ENCODE data around the gene EREG. TPM values are rescaled to one million over a fixed set of nuclear protein-coding genes. Genes with fewer than 3 reads are reported as not detected.

EREG gene
- total and polyA plus RNA-seq, 9 of the 15 experiments (the other 6 are each of a cell fraction or from before 2014, with no cell fraction given) = 0.97 to 7.3 (median 2.5) TPM

DNA sequence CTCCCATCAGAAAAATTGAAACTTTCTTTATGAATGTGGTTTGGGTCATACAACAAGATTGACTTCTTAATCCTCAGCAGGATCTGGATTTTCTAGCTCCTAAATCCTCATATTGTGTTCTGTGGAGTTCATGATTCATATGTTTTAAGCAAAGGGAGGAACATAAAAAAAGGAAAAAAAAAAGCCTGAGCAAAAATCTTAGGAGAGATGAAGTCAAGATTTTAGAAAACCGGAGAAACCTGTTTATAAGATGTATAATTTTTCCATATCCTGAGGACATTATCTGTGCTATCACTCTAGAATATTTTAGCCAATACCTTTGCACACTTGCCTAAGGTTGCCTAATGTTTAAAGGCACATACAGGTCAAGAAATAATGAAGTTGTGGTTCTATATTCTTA lies 7.0 kb upstream of the EREG start:
- intact Hi-C loops (cut with micrococcal nuclease) = no loop called here
- WGBS (ENCODE audit: insufficient coverage, low coverage, missing lambda C conversion rate) = 54% methylated on average over 1 of the region's 1 CpG
- DNase-seq (ENCODE audit: extremely low read depth in 1 of 4, low spot score in 3 of 4) = no peak
- no peak overlapping the region for H3K4me2 ChIP-seq (ENCODE audit: insufficient read depth, low read length)
- no peak overlapping the region for H2AFZ ChIP-seq (ENCODE audit: low read depth, low read length)
- in situ Hi-C loops (cut with MboI) = no loop called here
- no peaks in the 10 kb centered on the region for H3K79me2 ChIP-seq (ENCODE audit: control insufficient read depth, insufficient read depth, low read length)
- H4K20me1 ChIP-seq (replicated peaks; ENCODE audit: control insufficient read depth, insufficient read depth, low read length) = no peaks in the 10 kb centered on the region
- ATAC-seq = no peak
- no peak for TF ChIP-seq ZNF445 (CRISPR knock-in tag; IDR thresholded peaks at IDR 0.05; ENCODE audit: low read depth)
- TF ChIP-seq, protein P1, sequence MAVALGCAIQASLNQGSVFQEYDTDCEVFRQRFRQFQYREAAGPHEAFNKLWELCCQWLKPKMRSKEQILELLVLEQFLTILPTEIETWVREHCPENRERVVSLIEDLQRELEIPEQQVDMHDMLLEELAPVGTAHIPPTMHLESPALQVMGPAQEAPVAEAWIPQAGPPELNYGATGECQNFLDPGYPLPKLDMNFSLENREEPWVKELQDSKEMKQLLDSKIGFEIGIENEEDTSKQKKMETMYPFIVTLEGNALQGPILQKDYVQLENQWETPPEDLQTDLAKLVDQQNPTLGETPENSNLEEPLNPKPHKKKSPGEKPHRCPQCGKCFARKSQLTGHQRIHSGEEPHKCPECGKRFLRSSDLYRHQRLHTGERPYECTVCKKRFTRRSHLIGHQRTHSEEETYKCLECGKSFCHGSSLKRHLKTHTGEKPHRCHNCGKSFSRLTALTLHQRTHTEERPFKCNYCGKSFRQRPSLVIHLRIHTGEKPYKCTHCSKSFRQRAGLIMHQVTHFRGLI (CRISPR knock-in tag; IDR thresholded peaks at IDR 0.05) = no peak
- TF ChIP-seq CCAR2 (IDR thresholded peaks at IDR 0.05; ENCODE audit: low read depth, low read length) = no peak
- no peak for TF ChIP-seq MTA2 (IDR thresholded peaks at IDR 0.05; ENCODE audit: low read depth)
- no peak overlapping the region for H3K27ac ChIP-seq (ENCODE audit: extremely low read depth, low read depth, low read length)
- H3K9me3 ChIP-seq (replicated peaks; ENCODE audit: control insufficient read depth, insufficient read depth, low read depth, low read length) = no peaks in the 10 kb centered on the region
- no peak overlapping the region for H3K4me3 ChIP-seq
- no peaks in the 10 kb centered on the region for H3K27me3 ChIP-seq (ENCODE audit: control insufficient read depth in 2 of 2, insufficient read depth in 2 of 2, low read length in 2 of 2)
- H3K9ac ChIP-seq (ENCODE audit: insufficient read depth in 1 of 2, low read depth in 2 of 2, low read length in 2 of 2) = no peak overlapping the region
- H3K36me3 ChIP-seq (ENCODE audit: control insufficient read depth, insufficient read depth, low read length) = no peaks in the 10 kb centered on the region
- H3K9me1 ChIP-seq (ENCODE audit: control insufficient read depth, insufficient read depth, low read length) = no peaks in the 10 kb centered on the region
- no TSS peak for BruUV-seq (replicated peaks)
- H3K4me1 ChIP-seq (replicated peaks in 1 of 2; ENCODE audit: control insufficient read depth in 2 of 2, insufficient read depth in 2 of 2, low read length in 2 of 2) = peaks cover 0 to 2% of the 10 kb centered on the region in 2 experiments; a peak in 1 of 5 replicates
- ChIA-PET POLR2A (no interaction called here), CTCF (ENCODE audit: low intra/inter-chr PET ratio) (no interaction called here)
- FAIRE-seq = no peak

DNA sequence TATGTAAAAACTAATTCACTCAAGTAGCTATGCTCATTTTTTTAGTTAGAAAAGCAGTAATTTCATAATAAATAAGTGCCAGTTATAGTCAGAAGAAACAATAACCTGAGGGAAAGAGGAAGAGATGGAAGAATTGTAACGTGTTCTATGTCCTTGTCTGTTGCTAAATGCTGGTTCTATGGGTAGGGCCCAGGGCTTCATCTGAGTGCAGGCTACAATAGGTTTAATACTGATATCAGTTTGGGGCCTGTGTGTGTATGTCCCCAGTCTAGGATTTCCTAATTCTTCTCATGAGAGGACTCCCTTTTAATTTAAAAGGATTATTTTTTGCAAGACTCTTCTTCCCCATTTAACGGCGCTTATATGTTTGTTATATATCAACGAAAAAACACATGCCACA lies 3.3 kb upstream of the EREG start:
- Histone ChIP-seq H3K27me3 (ENCODE audit: control insufficient read depth in 2 of 2, insufficient read depth in 2 of 2, low read length in 2 of 2) (no peaks in the 10 kb centered on the region), H3K27ac (ENCODE audit: extremely low read depth, low read depth, low read length) (peak overlapping the region; percentile 50; the same call in 2 of the 3 replicates)
- WGBS (ENCODE audit: insufficient coverage, low coverage, missing lambda C conversion rate) = 42% methylated on average over 4 of the region's 4 CpGs
- TF ChIP-seq ZNF717 (CRISPR knock-in tag; IDR thresholded peaks at IDR 0.05) (no peak), ELF2 (CRISPR knock-in tag; IDR thresholded peaks at IDR 0.05) (no peak), ARHGAP35 (IDR thresholded peaks at IDR 0.05; ENCODE audit: partially characterized antibody) (no peak), SRF (CRISPR knock-in tag; IDR thresholded peaks at IDR 0.05) (no peak), MEIS2 (IDR thresholded peaks at IDR 0.05; ENCODE audit: partially characterized antibody) (no peak), POLR2G (IDR thresholded peaks at IDR 0.05; ENCODE audit: low read depth, low read length) (no peak), RCOR1 (IDR thresholded peaks at IDR 0.05; ENCODE audit: borderline replicate concordance in 1 of 2, low read depth in 2 of 2, low read length in 2 of 2) (no peak), ARID1B (IDR thresholded peaks at IDR 0.05) (no peak)

More for the DNA sequence above, 3.3 kb upstream of the EREG start:
- Histone ChIP-seq H4K20me1 (replicated peaks; ENCODE audit: control insufficient read depth, insufficient read depth, low read length) (no peaks in the 10 kb centered on the region), H3K79me2 (ENCODE audit: control insufficient read depth, insufficient read depth, low read length) (peaks cover 26% of the 10 kb centered on the region), H3K4me2 (ENCODE audit: insufficient read depth, low read length) (peak overlapping the region; percentile 15; the same call in 1 of the 2 replicates), H3K9me3 (replicated peaks; ENCODE audit: control insufficient read depth, insufficient read depth, low read depth, low read length) (no peaks in the 10 kb centered on the region), H3K4me3 (no peak overlapping the region), H2AFZ (ENCODE audit: low read depth, low read length) (peak overlapping the region; percentile 73), H3K9ac (ENCODE audit: insufficient read depth in 1 of 2, low read depth in 2 of 2, low read length in 2 of 2) (peak overlapping the region in 1 of 2 experiments; percentile 17; a peak in 1 of 4 replicates), H3K9me1 (ENCODE audit: control insufficient read depth, insufficient read depth, low read length) (no peaks in the 10 kb centered on the region), H3K36me3 (ENCODE audit: control insufficient read depth, insufficient read depth, low read length) (no peaks in the 10 kb centered on the region), H3K4me1 (replicated peaks in 1 of 2; ENCODE audit: control insufficient read depth in 2 of 2, insufficient read depth in 2 of 2, low read length in 2 of 2) (peaks cover 5% of the 10 kb centered on the region in 2 experiments; a peak in 2 of 5 replicates)
- no peak for DNase-seq (ENCODE audit: extremely low read depth in 1 of 4, low spot score in 3 of 4)
- in situ Hi-C loops (cut with MboI) = no loop called here
- intact Hi-C loops (cut with micrococcal nuclease) = no loop called here
- BruUV-seq (replicated peaks) = no TSS peak
- ATAC-seq = no peak
- ChIA-PET CTCF (ENCODE audit: low intra/inter-chr PET ratio) (no interaction called here), POLR2A (no interaction called here)
- FAIRE-seq = no peak

Data from K562 (cell line).